NB4 (cell line): Measurements from ENCODE around the gene ZNF530.

Experiments used
- POLR2A ChIP-seq: IDR thresholded peaks from 2 replicates; pipeline ENCODE4 v1.6.1; 2011; ENCODE audit warnings: mild to moderate bottlenecking; ENCODE audit not compliant: insufficient read length; ENCODE audit errors: extremely low read depth
- TF ChIP-seq, protein P1 (sequence below): IDR thresholded peaks from one replicate; pipeline ENCODE4 v1.5.1; 2012; ENCODE audit warnings: low read depth, low read length
- TF ChIP-seq, protein P2 (sequence below): IDR thresholded peaks from 2 replicates; pipeline ENCODE4 v1.6.1; 2011; ENCODE audit warnings: low read depth, low read length

DNA sequence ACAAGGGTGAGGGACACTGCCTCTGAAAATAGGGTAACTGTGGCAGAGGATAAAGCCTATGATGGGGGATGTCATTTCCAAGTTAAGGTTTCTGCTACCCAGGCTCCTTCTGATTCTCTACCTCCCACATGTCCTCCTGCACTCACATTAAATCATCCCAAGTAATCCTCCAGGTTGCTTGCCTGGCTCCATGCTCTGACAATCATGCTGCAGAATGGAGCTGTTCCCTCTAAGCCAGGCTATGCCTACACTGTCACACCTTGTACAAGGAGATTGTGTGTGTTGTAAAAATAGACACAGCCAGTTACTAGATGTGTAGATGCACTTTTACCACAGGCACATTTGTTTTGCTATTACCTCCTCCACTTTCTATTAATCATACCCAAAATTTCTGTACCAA lies 29.0 kb upstream of the ZNF530 start:
- TF ChIP-seq, protein P1, sequence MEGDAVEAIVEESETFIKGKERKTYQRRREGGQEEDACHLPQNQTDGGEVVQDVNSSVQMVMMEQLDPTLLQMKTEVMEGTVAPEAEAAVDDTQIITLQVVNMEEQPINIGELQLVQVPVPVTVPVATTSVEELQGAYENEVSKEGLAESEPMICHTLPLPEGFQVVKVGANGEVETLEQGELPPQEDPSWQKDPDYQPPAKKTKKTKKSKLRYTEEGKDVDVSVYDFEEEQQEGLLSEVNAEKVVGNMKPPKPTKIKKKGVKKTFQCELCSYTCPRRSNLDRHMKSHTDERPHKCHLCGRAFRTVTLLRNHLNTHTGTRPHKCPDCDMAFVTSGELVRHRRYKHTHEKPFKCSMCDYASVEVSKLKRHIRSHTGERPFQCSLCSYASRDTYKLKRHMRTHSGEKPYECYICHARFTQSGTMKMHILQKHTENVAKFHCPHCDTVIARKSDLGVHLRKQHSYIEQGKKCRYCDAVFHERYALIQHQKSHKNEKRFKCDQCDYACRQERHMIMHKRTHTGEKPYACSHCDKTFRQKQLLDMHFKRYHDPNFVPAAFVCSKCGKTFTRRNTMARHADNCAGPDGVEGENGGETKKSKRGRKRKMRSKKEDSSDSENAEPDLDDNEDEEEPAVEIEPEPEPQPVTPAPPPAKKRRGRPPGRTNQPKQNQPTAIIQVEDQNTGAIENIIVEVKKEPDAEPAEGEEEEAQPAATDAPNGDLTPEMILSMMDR: no peak
- TF ChIP-seq POLR2A: no peak
- TF ChIP-seq, protein P2, sequence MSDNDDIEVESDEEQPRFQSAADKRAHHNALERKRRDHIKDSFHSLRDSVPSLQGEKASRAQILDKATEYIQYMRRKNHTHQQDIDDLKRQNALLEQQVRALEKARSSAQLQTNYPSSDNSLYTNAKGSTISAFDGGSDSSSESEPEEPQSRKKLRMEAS: no peak
